ENCODE results near the gene MECP2.

DNA sequence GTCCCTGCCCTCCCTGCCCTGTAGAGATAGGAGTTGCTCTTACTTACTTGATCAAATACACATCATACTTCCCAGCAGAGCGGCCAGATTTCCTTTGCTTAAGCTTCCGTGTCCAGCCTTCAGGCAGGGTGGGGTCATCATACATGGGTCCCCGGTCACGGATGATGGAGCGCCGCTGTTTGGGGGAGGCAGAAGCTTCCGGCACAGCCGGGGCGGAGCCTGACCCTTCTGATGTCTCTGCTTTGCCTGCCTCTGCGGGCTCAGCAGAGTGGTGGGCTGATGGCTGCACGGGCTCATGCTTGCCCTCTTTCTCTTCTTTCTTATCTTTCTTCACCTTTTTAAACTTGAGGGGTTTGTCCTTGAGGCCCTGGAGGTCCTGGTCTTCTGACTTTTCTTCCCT lies 65.4 kb downstream of the MECP2 start:
- TF ChIP-seq, protein P1, sequence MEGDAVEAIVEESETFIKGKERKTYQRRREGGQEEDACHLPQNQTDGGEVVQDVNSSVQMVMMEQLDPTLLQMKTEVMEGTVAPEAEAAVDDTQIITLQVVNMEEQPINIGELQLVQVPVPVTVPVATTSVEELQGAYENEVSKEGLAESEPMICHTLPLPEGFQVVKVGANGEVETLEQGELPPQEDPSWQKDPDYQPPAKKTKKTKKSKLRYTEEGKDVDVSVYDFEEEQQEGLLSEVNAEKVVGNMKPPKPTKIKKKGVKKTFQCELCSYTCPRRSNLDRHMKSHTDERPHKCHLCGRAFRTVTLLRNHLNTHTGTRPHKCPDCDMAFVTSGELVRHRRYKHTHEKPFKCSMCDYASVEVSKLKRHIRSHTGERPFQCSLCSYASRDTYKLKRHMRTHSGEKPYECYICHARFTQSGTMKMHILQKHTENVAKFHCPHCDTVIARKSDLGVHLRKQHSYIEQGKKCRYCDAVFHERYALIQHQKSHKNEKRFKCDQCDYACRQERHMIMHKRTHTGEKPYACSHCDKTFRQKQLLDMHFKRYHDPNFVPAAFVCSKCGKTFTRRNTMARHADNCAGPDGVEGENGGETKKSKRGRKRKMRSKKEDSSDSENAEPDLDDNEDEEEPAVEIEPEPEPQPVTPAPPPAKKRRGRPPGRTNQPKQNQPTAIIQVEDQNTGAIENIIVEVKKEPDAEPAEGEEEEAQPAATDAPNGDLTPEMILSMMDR (conservative IDR thresholded peaks at IDR 0.05; ENCODE audit: low read depth, low read length) = no peak
- no peak for TF ChIP-seq EZH2phosphoT487 (IDR thresholded peaks at IDR 0.05; ENCODE audit: borderline replicate concordance, low read length)
- TF ChIP-seq EZH2 (IDR thresholded peaks at IDR 0.05; ENCODE audit: low read length, unreplicated experiment) = no peak

Data from PC-3 (cell line).